HG02840 (cell line): ENCODE results near the gene TAS1R3.

ENCODE experiments used
- ATAC-seq: cut with Tn5 transposase; IDR thresholded peaks from one replicate; pipeline ENCODE4 v1.9.1; 2021; ENCODE audit warnings: mild to moderate bottlenecking, moderate library complexity, moderate number of reproducible peaks; ENCODE audit not compliant: unreplicated experiment, low FRiP score

The TAS1R3 gene

DNA sequence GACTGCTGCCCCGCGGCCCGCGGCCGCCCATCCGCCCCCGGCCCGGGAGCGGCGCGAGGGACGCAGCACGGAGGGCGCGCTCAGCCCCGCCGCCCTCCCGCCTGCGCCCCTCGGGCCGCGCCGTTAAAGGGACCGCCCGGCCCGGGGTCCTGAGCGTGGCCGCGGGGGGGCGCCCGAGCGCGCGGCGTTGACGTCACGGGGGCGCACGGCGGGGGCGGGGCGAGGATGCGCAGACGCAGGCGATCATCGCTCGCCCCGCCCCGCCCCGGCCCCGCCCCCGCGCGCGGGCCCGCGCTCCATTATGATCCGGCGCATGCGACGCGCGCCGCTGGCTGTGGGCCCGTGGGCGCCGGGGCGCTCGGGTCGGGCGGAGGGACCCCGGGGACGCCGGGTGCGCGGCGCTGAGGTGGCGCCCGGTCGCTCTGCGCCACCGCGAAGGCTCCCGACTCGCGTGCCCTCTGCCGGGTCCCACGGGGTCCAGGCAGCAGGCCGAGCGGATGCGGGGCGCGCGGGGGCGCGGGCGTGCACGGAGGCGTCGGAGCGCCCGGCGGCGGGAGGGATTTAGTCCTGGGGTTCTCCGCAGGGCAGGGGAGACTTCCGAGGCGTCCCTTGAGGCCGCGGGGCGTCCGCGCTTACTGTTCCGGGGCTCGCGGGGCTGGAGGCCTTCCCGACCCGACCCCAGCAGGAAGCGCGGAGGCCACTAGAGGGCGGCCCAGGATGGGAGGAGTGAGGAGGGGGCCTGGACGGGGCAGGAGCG is 18.4 kb downstream of the TAS1R3 start, which contains the start of gene DVL1:
Gene DVL1 (minus strand): TSS at position 163 of the 757 bp plus-strand sequence. CDS start 353 bp downstream, outside the sequence.
- ATAC-seq, result peak; percentile 44

- ATAC-seq, result no peak
These were observed 20.7 kb downstream of the TAS1R3 start for GRCh38 chr1:1351511-1352427.

DNA sequence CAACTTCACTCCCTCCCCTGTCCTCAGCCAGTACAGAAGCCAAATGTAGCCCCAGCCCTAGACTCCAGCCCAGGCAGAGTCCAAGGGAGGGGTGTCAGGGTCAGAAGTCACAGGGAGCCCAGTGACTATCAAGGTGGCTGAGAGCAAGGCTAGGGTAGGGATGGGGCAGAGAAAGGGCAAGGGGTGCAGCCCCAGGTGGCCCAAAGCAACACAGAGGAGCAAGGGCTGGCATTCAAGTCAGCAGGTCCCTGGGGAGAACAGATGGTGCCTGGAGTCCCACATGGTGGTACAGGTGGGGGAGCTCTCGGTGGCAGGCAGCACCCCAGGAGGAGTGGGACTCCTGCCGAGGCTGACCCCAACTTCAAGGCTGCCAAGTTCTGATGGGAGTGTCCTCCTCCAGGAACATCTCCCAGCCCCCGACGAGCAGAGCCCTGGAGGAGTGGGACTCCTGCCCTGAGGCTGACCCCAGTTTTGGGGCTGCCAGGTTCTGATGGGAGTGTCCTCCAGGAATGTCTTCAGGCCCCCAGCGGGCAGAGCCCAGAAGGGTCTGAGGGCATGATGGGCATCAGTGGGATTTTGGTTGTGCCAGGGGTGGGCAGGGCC is 21.8 kb downstream of the TAS1R3 start:
- no peak for ATAC-seq

- ATAC-seq, result no peak
These were observed 22.5 kb downstream of the TAS1R3 start for GRCh38 chr1:1353389-1354151.

DNA sequence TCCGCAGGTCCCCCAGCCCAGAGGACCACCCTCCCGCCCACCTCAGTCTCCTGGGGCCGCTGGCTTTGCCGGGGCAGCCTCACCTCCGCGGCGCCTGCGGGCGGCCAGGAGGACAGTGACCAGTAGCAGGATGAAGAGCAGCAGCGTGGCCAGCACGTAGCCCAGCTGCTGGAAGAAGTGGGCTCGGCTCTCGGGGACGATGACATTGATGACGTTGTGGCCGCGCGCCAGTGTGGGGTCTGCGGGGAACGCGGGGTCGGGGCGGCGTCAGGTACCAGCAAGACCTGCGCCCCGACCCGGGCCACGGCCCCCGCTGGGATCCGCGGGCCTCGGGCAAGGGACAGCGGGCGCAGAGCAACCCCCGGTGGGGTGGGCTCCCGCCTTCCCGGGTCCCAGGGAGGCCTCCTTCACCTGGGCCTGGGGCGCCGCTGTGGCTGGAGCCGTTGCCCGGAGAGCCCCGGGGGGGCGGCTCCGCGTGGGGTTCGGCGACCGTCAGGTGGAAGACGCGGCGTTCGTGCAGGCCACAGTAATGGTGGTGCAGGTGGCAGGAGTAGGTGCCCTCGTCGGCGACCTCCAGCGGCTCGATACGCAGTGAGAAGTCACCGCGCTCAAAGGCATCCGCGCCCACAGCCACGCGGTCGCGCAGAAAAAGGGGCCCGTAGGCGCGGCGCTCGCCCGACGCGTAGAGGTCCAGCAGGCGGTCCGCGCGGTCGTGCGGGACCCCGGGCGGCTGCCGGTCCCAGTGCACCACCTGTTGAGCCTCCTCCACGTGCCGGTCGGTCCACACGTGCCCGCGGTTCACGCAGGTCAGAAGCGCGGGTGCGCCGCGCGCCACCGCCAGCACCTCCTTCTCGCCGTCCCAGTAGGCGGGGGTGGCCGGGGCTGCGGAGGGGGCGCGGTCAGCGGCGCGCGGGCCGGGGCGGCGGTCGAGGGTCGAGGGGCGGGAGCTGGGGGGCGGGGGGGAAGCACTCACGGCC is 23.5 kb downstream of the TAS1R3 start:
- no peak for ATAC-seq

DNA sequence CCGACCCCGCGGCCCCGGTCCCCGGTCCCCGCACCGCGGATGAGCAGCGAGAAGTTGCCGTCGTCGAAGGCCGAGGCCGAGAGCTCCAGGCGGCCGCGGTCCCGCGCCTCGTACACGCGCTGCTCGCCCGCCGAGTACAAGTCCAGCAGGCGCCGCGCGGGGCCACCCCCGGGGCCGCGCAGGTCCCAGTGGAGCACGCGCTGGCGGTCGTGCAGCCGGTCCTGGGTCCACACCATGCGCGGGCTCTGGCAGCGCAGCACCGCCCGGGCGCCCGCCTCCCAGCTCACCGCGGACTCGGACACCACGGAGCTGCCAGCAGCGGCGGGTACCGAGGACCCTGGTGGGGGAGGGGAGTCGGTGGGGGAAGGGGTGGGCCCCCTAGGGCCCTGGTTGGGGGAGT is 24.3 kb downstream of the TAS1R3 start:
- no peak for ATAC-seq

DNA sequence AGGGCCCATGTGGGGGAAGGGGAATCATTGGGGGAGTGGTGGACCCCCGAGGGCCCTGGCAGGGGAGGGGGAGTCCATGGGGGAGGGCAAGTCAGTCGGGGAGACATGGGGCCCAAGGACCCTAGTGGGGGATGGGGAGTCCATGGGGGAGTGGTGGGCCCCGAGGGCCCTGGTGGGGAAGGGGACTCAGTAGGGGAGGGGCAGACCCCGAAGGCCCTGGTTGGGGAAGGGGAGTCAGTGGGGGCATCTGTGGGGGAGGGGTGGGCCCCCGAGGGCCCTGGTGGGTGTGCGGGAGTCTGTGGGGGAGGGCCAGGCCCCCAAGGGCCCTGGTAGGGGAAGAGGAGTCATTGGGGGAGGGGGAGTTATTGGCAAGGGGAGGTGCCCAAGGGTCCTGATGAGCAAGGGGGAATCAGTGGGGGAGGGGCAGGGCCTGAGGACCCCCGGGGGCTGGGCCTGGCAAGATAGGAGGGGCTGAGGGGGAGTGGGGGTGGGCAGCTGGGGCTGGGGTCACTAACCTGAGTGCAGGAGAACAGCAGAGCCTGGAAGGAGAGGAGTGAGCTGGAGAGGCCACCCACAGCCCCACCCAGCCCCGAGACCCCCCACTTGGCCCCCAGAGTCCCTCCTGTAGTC is 25.2 kb downstream of the TAS1R3 start:
- ATAC-seq, result no peak

GRCh38 chr1:1356796-1357401 is 25.8 kb downstream of the TAS1R3 start:
- no peak for ATAC-seq

DNA sequence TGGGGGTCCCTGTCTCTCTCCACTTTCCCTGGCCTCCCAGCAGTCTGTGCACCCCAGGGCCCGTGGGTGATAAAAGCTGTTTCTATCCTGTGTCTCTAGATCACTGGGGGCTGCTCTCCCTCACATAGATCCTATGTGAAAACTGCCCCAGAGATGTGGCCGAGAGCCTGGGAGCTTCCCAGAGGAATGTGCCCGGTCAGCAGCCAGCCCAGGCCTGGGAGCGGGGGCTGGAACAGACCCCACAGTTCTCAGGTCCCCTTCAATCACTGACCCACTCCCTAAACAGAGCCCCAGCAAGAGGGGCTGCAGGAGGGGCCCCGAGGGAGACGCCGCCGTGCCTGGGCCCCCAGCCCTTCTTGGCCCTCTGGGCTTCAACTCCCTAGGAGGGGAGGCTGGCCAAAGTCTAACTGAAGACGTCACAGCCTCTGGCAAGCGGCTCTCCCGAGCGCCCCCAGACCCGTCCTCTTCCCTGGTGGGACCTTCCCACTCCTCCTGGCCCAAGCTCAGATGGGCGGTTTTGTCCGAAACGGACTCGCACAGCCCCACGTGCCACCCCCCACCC is 26.9 kb downstream of the TAS1R3 start:
- ATAC-seq, result no peak

- no peak for ATAC-seq
These were observed 27.6 kb downstream of the TAS1R3 start, which contains the start of gene MXRA8 for GRCh38 chr1:1358433-1359271. Gene MXRA8, minus strand, starts transcription at chr1:1358555. Its CDS starts 51 bp downstream, at chr1:1358504.

GRCh38 chr1:1359308-1359663 is 28.2 kb downstream of the TAS1R3 start:
- ATAC-seq, result no peak

DNA sequence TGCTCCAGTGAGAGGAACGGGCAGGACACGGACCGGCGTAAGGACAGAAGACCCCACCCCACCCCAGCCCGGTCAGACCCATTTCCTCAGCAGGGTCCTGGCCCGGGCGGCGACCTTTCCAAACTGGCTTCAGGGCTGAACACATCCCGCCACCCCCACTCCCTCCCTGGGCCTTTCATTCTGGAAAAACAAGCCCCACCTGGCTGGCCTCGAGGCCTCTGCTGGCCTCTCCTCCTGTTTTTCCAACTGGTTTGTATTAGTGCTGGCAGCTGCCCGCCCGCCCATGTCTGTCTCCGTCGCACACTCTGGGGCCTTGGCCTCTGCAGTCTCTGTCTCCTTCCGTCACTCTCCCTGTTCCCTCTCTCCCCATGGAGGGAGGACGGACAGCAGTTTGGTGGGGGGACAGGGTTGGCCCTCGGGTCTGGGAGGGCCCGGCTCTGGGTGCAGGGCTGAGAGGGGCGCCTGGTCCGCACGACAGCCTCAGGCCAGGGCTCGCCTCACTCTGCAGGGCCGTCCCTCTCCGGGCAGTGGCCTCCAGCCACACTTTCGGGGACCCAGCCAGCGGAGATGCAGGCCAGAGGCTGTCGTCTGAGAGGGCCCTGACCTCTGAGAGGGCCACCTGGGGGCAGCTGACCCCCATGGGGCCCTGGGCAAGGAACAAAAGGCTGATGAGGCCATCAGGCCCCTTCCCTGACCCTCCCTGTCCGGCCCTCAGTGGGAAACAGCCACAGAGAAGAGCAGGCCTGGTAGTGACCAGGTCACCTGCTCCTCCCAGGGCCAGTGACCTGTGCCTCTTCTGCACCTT is 28.8 kb downstream of the TAS1R3 start:
- no peak for ATAC-seq

DNA sequence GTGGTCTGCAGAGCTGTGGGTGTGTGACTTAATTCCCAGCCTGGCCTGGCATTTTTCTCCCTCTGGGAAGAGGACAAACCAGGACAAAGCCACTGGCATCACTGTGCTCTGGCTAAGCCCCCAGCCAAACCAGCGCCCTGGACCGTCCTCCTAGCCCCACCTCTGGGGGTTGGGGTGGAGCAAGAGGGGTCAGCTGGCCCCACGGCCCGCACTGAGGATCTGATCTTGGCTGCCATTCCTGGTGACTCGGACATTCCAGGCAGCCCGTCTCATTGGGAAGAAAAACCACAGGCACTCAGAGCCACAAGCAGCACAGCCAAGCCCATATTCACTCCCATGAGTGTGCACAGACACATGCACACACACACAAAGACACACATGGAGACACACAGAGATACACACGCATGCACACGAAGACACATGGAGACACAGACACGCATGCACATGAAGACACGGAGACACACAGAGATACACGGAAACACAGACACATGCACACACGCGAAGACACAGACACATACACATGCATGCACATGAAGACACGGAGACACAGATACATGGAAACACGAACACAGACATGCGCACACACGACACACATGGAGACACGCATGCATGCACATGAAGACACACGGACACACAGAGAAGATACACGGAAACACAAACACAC is 29.6 kb downstream of the TAS1R3 start:
- no peak for ATAC-seq

- no peak for ATAC-seq
These were observed 30.3 kb downstream of the TAS1R3 start for GRCh38 chr1:1361233-1361981.

DNA sequence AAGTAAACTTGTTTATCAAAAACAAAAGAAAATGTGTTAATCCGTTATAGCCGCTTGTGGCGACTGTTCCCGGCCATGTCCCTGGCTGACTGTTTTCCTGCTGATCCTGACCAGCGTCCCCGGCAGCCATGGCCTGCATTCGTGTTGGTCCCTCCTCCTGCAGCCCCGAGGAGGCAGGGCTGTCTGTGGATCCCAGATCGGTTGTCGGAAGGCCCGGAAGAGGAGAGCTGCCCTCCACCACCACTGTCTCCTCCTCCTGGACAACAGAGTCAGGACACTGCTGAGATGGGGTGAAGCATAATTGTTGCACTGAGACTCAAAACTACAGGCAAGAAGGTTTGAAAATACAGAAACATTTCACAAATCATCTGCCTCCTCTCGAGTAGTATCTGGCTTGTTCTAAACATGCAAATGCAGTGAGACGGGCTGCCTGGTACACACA is 30.9 kb downstream of the TAS1R3 start:
- no peak for ATAC-seq
